Stimulated activated CD4-positive, alpha-beta T cell treated with anti-CD3 and anti-CD28 coated beads, Interleukin-1b, Interleukin-23, amount 100 ng/mL, for 24 hours (primary cell): ENCODE measurements around the gene SUMO3.
A peak's percentile ranks its signal among the peaks of the same experiment; 100 is the strongest.

Source experiments
- DNase-seq, 4 experiments: peaks; one replicate each; pipeline ENCODE4 v3.0.0-alpha.2; 2020; ENCODE audit warnings: low read depth in 4 of 4, low spot score in 1 of 4

Gene SUMO3

GRCh38 chr21:44817914-44818639 is at the start of gene SUMO3:
SUMO3 (minus strand) TSS chr21:44818062; CDS start chr21:44817968, 94 bp downstream.
- DNase-seq, result peak; percentile 42 to 78 (median 69)

GRCh38 chr21:44867464-44867863 is 49.6 kb upstream of the SUMO3 start:
- no peak for DNase-seq

- DNase-seq, result no peak
Observed at GRCh38 chr21:44866780-44867179, 48.9 kb upstream of the SUMO3 start.

- DNase-seq, result no peak
Observed at GRCh38 chr21:44865561-44866280, 47.9 kb upstream of the SUMO3 start.

GRCh38 chr21:44862869-44863685 is 45.2 kb upstream of the SUMO3 start:
- no peak for DNase-seq

- no peak for DNase-seq
Observed at GRCh38 chr21:44858791-44859190, 40.9 kb upstream of the SUMO3 start.

- no peak for DNase-seq
Observed at GRCh38 chr21:44858291-44858690, 40.4 kb upstream of the SUMO3 start.

- no peak for DNase-seq
Observed at GRCh38 chr21:44857127-44857892, 39.4 kb upstream of the SUMO3 start.

GRCh38 chr21:44856131-44856530 is 38.3 kb upstream of the SUMO3 start:
- no peak for DNase-seq

- no peak for DNase-seq
Observed at GRCh38 chr21:44855572-44855971, 37.7 kb upstream of the SUMO3 start.

GRCh38 chr21:44854664-44855446 is 37.0 kb upstream of the SUMO3 start:
- no peak for DNase-seq

GRCh38 chr21:44854391-44854663 is 36.5 kb upstream of the SUMO3 start:
- DNase-seq, result no peak

- DNase-seq, result no peak
Observed at GRCh38 chr21:44853601-44854390, 35.9 kb upstream of the SUMO3 start.

GRCh38 chr21:44850905-44851657 is 33.2 kb upstream of the SUMO3 start:
- DNase-seq, result no peak

GRCh38 chr21:44850208-44850800 is 32.4 kb upstream of the SUMO3 start:
- DNase-seq, result no peak

- DNase-seq, result no peak
Observed at GRCh38 chr21:44849616-44850130, 31.8 kb upstream of the SUMO3 start.

GRCh38 chr21:44848821-44849521 is 31.1 kb upstream of the SUMO3 start:
- no peak for DNase-seq
